ENCODE results near the gene TEX50.
"Not testable (repeated sequence)": the region's sequence is repeated elsewhere in the genome, so short reads cannot be mapped to it uniquely, and the experiment has no call there.

Gene TEX50

GRCh38 chr1:173635116-173635515 is at the start of gene TEX50:
Gene TEX50 (plus strand): TSS chr1:173635338. CDS start chr1:173635522, 184 bp downstream.
- H3K4me3 ChIP-seq (ENCODE audit: low read depth, low read length) = no peak within 1 kb of the TSS
- no peak for DNase-seq (ENCODE audit: low read depth)
- no peak for TF ChIP-seq CTCF (IDR thresholded peaks at IDR 0.05; ENCODE audit: control insufficient read depth, extremely low read depth, insufficient read depth)

- H3K4me3 ChIP-seq (ENCODE audit: low read depth, low read length) = no peak overlapping the region
- DNase-seq (ENCODE audit: low read depth) = peak; percentile 14
- no peak for TF ChIP-seq CTCF (IDR thresholded peaks at IDR 0.05; ENCODE audit: control insufficient read depth, extremely low read depth, insufficient read depth)
These were observed 44.6 kb upstream of the TEX50 start for GRCh38 chr1:173590557-173590956.

GRCh38 chr1:173591138-173591537 is 44.0 kb upstream of the TEX50 start:
- not testable (repeated sequence) for H3K4me3 ChIP-seq (ENCODE audit: low read depth, low read length); DNase-seq (ENCODE audit: low read depth)

- H3K4me3 ChIP-seq (ENCODE audit: low read depth, low read length) = no peak overlapping the region
- DNase-seq (ENCODE audit: low read depth) = no peak
- no peak for TF ChIP-seq CTCF (IDR thresholded peaks at IDR 0.05; ENCODE audit: control insufficient read depth, extremely low read depth, insufficient read depth)
These were observed 38.9 kb upstream of the TEX50 start for GRCh38 chr1:173596097-173596825.

GRCh38 chr1:173601588-173601987 is 33.5 kb upstream of the TEX50 start:
- TF ChIP-seq CTCF (IDR thresholded peaks at IDR 0.05; ENCODE audit: control insufficient read depth, extremely low read depth, insufficient read depth) = no peak
- no peak overlapping the region for H3K4me3 ChIP-seq (ENCODE audit: low read depth, low read length)
- DNase-seq (ENCODE audit: low read depth) = no peak

- H3K4me3 ChIP-seq (ENCODE audit: low read depth, low read length) = no peak within 1 kb of the TSS
- no peak for TF ChIP-seq CTCF (IDR thresholded peaks at IDR 0.05; ENCODE audit: control insufficient read depth, extremely low read depth, insufficient read depth)
These were observed 32.0 kb upstream of the TEX50 start, which contains the start of gene SLC9C2 for GRCh38 chr1:173603056-173603591. Gene SLC9C2 (minus strand): TSS chr1:173603072. CDS start chr1:173601776, 1,296 bp downstream.

GRCh38 chr1:173608503-173609216 is 26.5 kb upstream of the TEX50 start:
- DNase-seq (ENCODE audit: low read depth) = no peak
- H3K4me3 ChIP-seq (ENCODE audit: low read depth, low read length) = no peak overlapping the region
- no peak for TF ChIP-seq CTCF (IDR thresholded peaks at IDR 0.05; ENCODE audit: control insufficient read depth, extremely low read depth, insufficient read depth)

More at GRCh38 chr1:173603056-173603591, 32.0 kb upstream of the TEX50 start, which contains the start of gene SLC9C2:
- no peak for DNase-seq (ENCODE audit: low read depth)

GRCh38 chr1:173613086-173613485 is 22.1 kb upstream of the TEX50 start:
- H3K4me3 ChIP-seq (ENCODE audit: low read depth, low read length); DNase-seq (ENCODE audit: low read depth): not testable (repeated sequence)
